Measurements from ENCODE around the gene XCL1.

DNA sequence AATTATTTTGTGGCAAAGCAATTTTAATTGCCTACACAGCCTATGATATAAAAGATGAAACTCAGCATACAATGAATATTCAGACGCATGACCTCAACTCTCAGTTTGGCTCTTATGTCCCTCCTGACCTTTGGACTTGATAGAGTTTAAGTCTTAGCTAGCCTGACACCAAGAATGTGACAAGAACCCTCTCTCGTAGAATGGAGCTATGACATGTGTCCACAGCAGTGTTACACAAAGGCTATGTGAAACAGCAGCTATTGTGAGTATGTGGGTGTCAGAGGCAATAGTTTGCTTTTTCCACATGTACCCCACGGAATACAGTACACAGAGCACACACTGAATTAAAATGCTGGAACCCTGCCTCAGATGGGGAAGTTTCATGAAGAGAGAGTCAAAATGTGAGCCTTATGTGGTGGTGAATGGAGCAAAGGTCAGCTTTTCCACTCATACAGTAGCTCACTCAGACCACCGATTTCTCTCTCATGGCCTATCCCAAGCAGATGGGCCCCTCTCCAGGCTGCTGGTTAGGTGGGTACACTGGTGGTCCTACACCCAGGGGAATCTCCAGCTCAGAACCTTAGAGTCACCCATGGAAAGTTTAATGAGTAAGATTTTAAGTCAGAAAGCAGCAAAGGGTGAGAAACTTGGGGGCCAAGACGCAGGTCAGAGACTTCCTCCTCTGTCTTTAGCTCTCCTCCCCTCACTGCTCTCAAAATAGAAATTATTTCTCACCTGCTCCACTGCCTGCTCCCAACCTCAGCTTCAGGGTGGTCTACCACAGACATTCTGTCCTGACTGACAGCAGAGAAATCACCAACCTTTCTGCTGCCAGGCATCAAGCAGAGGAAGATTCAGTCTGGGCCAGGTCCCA is 22.5 kb upstream of the XCL1 start:
- TF ChIP-seq ZNF114 (CRISPR knock-in tag; IDR thresholded peaks at IDR 0.05) (no peak), CREB1 (CRISPR knock-in tag; IDR thresholded peaks at IDR 0.05; ENCODE audit: low read depth) (no peak), POLR2AphosphoS5 (IDR thresholded peaks at IDR 0.05; ENCODE audit: low read depth) (no peak), JUNB (IDR thresholded peaks at IDR 0.05; ENCODE audit: unreplicated experiment) (no peak), EZH2phosphoT487 (IDR thresholded peaks at IDR 0.05; ENCODE audit: unreplicated experiment) (no peak), EZH2 (IDR thresholded peaks at IDR 0.05; ENCODE audit: low read depth, unreplicated experiment) (no peak), REST (IDR thresholded peaks at IDR 0.05; ENCODE audit: unreplicated experiment) (no peak), ZNF462 (CRISPR knock-in tag; IDR thresholded peaks at IDR 0.05) (no peak)
- TF ChIP-seq, protein P1, sequence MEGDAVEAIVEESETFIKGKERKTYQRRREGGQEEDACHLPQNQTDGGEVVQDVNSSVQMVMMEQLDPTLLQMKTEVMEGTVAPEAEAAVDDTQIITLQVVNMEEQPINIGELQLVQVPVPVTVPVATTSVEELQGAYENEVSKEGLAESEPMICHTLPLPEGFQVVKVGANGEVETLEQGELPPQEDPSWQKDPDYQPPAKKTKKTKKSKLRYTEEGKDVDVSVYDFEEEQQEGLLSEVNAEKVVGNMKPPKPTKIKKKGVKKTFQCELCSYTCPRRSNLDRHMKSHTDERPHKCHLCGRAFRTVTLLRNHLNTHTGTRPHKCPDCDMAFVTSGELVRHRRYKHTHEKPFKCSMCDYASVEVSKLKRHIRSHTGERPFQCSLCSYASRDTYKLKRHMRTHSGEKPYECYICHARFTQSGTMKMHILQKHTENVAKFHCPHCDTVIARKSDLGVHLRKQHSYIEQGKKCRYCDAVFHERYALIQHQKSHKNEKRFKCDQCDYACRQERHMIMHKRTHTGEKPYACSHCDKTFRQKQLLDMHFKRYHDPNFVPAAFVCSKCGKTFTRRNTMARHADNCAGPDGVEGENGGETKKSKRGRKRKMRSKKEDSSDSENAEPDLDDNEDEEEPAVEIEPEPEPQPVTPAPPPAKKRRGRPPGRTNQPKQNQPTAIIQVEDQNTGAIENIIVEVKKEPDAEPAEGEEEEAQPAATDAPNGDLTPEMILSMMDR (conservative IDR thresholded peaks at IDR 0.05; ENCODE audit: low read depth in 2 of 2), result no peak

All from GM23338 (cell line).